ENCODE results near the gene SLC29A3.

The SLC29A3 gene

DNA sequence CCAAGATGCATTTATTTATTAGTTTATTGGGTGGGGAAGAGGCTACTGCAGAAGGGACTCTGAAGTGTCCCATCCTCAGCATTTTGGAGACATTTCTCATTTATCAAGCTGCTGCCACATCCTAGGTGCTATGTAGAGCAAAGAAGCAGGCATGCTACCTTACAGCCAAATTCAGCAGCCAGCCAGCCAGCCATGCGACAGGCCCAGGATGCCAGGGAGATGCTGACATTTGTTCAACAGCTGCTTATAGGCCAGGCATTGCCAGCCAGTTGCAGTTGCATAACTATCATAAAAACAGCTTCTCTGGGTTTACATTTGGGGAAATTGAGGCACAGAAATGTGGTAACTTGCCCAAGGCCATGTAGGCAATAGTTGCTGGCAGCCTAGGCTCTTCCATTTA, 2.3 kb downstream of the SLC29A3 start:
- DNase-seq (ENCODE audit: low read depth) = no peak

DNA sequence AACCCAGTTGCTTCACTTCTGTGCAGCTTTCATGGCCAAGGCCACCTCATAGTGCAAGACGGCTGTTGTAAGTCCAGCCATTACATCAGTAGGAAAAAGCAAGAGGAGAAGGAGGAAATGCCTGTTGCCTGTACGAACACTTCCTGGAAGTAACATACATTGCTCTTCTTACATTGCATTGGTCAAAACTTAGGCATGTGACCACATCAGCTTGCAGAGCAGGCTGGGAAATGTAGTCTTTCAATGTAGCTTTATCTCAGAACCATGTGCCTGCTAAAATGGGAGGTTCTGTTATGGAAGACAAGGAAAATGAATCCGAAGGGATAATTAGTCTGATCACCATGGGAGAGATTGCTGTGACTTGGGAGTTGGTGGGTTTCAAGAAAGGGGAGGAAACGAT, 4.3 kb downstream of the SLC29A3 start:
- peak; percentile 52 for DNase-seq (ENCODE audit: low read depth)

DNA sequence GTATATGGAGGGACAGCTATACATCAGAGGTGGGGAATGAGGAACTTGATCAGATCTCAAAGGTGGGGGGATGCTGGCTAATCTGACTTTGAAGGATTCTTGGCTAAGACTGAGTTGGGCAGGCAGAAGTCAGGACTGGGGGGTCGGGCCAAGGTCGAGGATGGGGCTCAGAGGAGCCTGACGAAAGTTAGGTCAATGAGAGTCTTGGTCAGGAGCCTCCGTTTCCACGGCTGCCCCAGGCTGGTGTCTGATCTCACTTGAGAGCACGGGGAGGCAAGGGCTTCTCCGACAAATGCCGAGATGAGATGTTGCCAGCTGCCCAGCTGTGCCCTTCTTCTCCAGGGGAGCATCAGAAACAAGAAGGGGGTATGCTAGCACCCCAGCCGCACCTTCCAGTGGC, 5.7 kb downstream of the SLC29A3 start:
- DNase-seq (ENCODE audit: low read depth) = no peak

DNA sequence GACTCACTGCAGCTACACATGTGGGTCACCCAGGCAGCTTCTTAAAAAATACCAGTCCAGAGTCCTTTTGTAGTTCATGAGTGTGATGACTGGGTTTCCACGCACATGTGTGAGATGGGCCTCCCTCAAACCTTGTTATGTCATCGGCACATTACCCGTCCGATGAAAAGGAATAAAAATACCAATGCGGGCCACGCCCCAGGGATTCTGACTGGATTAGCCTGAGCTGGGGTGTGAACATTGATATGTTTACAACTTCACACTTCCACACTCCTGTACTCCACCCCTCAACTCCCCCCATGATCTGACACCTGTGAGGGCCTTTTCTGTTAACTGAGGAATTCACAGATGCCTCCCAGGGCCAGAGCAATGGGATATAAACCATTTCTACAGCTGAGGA, 6.2 kb downstream of the SLC29A3 start:
- DNase-seq (ENCODE audit: low read depth) = no peak

DNA sequence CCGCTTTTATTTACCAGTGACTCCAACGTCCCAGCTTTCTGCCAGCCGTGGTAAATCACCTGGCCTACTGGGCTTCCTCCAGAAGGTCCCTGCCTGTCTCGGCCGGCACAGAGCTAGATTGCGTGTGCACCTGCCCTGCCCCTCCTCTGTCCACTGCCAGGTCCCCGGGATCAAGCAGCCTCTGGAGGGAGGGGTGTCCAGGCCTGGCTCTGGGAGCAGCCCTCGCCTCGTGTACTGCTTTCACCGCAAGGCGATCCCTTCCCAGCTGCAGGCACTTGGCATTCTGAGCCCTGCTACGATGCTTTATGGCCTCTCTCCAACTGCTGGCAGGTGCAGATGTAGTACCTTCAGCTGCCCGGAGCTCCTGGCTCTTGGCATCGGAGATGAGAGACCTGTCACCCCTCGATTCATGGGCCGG, 7.4 kb downstream of the SLC29A3 start:
- DNase-seq (ENCODE audit: low read depth) = no peak

DNA sequence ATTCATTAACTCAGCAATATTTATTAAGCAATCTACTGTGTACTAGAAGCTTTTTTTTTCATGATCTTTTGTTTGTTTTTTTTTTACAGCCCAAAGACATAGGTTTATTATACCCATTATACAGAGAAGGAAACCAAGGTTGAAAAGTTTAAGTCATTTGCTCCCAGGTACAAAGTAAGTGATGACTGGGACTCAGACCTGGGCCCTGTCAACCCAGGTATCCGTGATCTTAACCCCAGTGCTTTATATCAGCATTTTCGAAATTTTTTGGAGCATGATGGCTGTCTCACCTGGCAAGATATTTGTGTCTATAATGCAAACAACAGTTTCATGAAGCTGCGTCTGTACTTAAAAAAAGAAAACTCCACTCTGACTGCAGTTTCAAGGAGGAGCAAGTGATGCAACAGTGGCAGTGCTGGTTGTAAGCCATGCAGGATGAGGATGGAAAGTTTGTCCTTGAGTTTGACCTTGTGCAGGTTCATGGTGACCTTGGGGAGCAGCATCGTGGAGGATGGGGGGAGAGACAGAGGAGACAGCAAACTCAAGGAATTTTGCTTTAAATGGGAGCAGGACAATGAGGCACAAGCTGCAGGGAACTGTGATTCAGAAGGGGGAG, 11.8 kb downstream of the SLC29A3 start:
- no peak for DNase-seq (ENCODE audit: low read depth)

DNA sequence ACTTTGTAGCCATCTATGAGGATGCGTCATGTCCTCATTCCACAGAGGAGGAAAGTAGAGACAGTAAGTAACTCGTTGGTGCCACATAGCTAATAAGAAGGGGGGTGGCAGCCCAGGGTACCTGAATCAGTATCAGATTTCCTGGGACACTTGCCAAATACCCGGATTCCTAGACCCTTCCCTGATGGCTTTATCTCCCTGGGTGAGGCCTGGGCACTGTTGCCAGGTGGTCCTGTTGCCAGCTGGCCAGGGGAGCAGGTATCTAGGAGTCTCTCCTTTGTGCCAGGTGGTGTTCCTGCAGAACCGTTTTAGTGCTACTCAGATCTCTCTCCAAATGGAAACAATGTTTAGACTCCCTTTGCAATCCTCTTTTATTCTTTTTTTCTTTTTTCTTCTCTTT, 12.7 kb downstream of the SLC29A3 start:
- no peak for DNase-seq (ENCODE audit: low read depth)

DNA sequence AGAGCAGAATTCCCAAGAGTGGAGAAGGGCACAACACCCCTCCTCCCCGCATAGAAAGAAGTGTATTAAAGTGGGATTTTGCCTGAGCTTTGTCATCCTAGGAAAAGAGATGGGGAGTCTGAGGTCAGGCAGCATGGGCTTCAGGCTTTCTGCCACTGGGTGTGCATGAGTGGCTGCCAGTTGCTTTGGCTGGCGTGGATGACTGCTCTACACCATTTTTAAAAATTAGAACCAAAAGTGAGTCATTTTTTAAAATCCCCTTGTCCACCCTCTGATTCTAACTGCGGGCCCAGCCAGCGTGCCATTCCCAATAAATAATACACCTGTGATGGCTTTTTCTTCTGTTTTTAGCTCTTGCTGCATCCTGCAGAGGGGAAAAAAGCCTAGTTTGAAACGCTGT, 13.4 kb downstream of the SLC29A3 start:
- DNase-seq (ENCODE audit: low read depth) = no peak

DNA sequence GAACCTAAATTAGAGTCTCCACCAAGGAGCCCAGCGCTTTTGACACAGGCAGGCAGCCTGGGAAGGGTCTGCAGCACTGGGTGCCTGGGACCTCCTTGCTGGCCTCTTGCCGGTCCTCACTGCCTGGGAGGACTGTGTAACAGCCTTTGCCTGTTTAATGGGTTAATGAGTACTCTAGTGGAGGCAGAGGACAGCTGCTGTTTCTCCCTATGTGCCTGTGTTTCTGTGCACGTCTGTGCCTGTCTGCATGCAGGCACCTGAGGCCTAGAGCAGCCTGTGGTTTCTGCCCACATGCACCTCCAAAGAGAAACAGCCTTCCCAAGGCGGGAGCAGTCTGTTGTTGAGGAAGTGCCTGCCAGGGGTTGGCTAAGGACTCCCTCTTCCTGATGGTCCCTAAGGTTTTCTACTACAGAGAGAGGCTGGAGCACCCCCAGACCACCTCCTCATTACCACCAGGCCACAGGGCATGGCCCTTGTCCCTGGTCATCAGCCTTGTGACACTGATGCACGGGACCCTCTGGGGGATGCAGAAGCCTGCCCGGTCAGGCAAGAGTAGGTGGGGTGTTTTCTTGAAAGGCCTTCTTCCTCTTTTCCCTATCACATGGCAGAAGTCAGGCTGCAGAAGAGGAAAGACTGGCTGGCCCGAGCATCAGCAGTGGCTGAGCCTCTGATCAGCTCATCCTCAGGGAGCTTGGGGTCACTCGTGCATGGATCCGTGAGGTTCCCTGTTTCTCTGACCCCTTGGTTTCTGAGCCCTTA, 14.2 kb downstream of the SLC29A3 start:
- DNase-seq (ENCODE audit: low read depth) = no peak

DNA sequence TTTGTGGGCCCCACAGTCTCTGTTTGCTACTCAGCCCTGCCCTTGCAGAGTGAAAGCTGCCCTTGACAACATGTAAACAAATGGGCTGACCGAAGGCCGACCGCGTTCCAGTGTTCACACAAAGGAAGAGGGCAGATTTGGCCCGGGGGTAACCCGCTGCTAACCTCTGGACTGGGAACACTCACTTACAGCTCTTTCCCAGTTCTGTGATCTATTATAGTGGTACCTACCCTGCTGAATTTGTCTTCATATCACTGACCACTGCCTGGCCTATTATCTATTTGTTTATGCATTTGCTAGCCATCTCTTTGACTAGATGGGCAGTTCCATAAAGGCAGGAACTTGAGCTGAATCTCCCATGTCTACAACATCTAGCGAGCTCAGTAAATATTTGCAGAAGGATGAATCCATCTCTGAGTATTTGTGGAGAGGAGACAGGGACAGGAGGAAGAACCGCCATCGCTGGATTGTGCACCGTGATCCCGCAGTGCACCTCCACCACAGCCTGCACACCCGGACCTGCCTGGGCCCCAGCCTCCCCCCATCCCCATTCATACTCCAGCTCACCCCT, 15.2 kb downstream of the SLC29A3 start:
- no peak for DNase-seq (ENCODE audit: low read depth)

DNA sequence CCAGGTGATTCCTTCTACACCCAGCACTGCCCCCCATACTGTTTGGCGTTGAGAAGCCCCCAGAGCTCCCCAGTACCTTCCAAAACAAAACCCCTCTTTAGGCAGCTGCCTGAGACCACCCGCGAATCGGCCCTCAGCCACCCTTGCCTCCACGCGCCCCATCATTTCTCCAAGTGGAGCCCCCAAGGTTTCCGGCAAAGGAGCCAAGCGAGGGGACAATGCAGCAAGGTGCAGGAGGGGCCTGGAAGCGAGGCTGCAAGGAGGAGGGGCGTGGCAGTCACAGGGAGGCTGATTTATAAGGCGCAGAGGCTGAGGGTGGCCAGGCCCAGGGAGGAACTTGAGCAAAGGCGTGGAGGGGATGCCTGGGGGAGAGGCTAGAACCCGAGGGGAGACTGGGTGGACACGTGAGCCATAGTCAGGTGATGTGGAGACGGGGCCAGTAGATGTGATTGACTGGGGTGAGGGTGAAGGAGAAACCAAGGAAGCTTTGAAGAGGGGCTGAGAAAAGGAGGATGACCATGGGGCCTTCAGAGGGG, 16.2 kb downstream of the SLC29A3 start:
- no peak for DNase-seq (ENCODE audit: low read depth)

DNA sequence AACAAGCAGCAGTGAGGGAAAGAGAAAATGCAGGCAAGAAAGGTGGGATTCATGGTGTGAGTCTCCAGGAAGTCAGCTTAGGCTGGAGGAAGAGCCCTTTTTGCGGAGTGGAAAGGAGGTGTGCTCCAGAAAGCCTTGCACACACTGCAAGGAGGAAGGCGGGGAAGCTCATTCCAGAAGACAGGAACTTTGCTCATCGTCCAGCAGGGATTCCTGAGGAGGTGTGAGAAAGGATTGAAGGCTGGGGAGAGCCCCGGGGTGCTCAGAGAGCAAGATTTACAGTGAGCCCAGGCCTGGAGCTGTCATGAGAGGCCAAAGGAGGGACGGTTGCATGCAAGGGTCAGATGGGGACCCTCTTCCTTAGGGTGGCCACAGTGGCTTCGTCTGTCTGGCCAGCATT, 17.6 kb downstream of the SLC29A3 start:
- no peak for DNase-seq (ENCODE audit: low read depth)

DNA sequence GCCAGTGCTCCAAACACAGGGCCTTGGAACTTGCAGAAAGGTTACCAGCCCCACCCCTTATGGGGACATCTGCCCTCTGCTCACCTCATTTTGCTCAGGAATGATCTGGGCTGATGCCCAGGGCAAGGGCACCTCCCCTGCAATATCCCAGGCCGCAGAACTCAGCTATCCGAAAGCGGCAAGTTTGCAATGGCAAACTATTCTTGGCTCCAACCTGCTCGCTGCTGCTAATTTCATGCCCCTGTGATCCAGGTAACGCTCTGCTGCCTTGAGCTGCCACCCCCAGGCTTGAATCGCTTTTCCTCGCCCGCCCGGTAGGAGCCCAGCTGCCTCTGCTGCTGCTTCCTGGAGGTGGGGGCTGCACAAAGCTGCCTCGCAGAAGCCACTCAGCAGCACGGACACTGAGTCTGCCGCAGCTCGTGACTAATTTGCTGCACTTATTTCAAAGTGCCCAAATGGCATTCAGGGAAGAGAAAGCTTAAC, 18.2 kb downstream of the SLC29A3 start:
- no peak for DNase-seq (ENCODE audit: low read depth)

DNA sequence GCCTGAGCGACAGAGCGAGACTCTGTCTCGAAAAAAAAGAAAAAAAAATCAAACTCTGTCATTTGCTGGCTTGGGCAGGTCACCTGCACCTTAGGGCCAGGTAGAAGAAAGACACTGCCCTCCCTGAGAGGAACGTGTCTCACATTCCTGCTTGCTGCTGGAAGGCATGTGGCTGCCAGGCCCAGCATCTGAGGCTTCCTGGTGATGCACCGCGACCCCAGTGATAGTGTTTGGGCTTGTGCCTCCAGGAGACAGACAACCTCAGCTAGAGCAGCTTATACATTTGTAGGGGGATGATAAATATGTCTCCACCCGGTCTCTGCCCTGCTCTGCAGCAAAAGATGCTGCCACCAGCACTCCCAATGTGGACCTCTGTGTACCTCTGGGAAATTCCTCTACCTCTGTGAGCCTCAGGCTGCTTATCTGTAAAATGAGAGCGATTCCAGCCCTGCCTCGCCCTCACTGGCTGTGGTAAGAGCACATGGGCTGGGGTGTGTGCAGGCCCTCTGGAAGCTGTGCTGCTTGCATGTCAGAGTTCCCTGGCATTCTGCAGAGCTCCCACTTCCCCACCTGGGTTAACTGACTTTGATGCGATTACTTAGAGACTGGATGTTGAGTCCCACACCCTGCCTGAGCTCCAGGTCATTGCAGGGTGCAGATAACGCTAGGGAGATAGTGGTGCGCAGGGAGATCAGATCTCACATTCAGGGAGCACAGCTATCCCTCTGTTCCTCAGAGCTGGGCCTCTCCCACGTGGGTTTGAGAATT, 19.9 kb downstream of the SLC29A3 start:
- no peak for DNase-seq (ENCODE audit: low read depth)

DNA sequence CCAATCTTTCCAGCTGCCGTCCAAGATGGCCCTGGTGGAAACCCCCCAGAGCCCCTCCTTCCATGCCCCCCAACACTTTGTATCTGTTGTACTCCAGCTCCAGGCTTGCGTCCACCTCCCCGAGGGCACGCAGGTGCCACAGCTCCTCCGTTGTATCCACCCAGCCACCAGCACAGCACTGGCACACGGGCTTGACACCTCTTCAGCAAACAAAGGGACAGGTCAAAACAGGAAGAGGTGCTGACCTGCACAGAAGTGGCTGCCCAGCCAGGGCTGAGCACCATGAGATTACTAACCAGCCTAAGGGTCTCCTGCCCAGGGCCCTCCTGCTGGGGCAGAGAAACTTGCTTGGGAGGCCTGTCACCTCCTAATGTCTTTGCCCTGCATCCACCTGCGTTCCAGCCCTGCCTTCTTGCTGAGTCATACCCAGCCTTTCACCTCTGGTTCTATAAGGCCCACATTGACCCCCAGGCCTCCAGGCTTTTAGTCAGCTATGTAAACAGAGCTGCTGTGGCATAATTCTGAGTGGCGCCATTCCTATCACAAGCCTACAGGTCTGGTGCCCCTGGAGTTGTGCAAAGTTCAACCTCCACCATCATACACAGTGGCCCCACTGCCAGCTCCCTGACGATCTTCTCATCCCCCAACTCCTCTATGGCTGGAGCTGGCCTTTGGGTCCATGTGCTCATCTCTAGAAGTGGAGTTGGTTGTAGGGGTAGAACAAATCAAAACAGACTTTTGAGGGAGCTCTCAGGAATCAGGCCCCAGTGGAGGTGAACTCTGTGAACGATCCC, 20.9 kb downstream of the SLC29A3 start:
- no peak for DNase-seq (ENCODE audit: low read depth)

DNA sequence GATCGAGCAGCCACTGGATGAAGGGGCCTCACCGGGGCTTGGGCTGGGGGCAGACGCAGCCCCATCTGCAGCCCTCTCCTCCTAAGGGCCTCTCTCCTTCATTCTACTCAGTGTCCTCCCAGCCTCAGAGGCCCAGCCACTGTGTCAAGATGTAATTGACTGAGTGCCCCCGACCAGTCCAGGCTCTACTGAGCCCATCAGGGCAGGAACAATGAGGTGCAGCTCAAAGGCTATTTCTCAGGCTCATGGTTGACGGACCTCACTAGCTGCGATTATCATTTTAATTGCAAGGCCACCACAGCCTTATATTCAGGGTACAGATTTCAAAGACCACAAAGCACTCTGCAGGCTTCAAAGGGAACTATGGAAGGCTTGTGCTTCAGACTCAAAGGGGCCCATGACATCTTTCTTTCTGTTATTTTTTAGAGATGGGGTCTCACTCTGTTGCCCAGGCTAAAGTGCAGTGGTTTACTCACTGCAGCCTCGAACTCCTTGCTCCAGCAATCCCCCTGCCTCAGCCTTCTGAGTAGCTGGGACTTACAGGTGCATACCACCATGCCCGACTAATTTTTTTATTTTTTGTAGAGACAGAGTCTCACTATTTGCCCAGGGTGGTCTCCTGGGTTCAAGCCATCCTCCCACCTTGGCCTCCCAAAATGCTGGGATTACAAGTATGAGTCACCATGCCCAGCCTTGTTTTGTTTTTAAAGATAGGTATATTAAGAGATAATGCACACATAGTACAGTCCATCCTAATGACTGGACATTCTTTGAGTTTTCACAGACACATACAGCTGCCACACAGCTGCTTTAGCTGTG, 23.7 kb downstream of the SLC29A3 start:
- DNase-seq (ENCODE audit: low read depth) = no peak

DNA sequence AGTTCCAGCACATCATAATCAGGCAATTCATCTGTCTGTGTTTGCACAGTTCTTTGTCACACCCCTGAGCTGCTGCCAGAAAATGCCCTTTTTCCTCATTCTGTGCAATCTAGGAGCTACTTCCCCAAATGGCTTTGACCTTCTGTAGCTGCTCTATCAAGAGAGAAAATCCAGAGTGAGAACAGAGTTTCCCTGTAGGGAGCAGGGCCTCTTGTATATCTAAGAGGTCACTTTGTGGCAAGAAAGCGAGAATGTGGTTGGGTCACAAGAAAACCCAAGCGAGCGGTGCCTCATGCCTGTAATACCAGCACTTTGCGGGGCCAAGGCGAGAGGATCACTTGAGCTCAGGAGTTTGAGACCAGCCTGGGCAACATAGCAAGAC, 24.3 kb downstream of the SLC29A3 start:
- peak; percentile 22 for DNase-seq (ENCODE audit: low read depth)

DNA sequence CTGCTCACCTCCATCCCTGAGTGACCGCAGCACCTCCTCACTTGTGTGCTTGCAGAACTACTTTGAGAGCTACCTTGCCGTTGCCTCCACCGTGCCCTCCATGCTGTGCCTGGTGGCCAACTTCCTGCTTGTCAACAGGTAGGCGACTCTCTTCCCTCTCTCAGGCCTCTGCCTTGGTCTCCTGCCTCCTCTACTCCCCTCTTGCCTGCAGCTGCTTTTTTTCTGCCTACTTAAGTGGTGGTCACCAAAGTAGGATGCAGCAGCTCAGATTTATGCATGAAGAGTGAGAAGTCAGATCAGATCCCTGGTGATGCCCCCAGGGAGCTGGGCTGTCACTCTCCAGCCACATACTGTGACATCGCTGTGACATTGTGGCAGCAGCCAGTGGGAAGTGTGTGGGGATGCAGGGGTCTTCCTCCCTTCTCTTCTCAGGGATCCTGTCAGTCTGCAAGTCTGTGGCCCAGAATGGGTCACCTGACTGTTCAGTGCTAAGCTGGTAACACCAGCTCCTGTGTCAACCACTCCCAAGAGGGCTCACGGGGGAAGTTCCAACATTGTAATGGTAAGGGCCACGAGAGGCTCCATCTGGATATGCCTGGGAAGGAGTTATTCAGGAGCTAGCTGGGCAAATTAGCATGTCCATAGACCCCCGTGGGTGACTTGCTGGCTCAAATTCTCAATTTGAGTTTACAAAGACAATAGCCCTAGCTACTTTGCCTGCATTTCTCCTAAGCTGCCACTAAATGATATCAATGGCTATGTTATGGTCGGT, 25.3 kb downstream of the SLC29A3 start:
- no peak for DNase-seq (ENCODE audit: low read depth)

DNA sequence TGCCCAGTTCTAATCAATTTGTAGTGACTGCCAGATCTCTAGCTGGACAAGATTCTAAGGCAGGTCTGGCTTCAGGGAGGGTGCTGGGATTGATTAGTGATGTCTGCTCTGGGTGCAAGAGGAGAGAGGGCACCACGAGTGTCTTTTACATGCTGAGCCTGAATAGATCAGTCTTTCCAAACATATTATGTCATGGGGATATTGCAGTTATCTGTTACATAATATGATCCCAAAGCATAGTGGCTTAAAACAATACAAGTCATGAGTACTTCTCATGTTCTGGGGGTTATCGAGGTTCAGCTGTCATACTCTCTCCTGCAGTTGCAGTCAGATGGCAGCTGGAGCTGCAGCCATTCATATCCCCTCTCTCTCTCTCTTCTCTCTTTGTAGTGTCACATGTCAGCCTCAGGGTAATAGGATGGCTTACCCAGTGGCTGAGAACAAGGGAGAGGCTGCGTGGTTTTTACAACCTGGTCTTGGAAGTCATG, 26.0 kb downstream of the SLC29A3 start:
- DNase-seq (ENCODE audit: low read depth) = no peak

DNA sequence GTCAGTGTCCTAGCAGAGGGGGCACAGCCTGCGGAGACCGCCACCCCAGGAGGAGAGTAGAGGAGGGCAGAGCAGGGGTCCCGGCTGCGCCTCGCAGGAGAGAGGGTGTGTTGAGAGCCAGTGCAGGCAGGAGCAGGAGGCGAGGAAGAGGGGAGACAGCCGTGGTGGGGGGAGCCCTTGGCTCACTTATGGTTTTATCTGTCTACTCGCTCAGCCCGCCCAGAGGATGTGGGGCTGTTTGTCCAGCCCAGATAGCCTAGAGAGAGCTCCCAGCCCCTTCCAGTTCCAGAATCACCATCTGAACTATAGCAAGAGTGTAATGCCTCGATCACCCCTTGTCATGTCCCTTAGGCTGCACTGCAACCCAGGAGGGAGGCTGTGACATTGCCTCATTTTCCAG, 26.6 kb downstream of the SLC29A3 start:
- no peak for DNase-seq (ENCODE audit: low read depth)

All from EH (cell line).